Choroid plexus epithelial cell (primary cell): Measurements from ENCODE around the gene PDIA3.
A peak's percentile ranks its signal among the peaks of the same experiment; 100 is the strongest.

ENCODE experiments used
- DNase-seq: peaks from one replicate; pipeline ENCODE4 v3.0.0-alpha.2; 2010; ENCODE audit warnings: low read depth
- H3K4me3 ChIP-seq: 2 replicates; pipeline ENCODE4 v1.5.1; 2011; ENCODE audit warnings: low read depth, mild to moderate bottlenecking, control low read depth, low read length, moderate library complexity
- TF ChIP-seq, protein P1 (sequence below): conservative IDR thresholded peaks from 2 replicates; pipeline ENCODE4 v1.5.1; 2011; ENCODE audit warnings: low read depth, mild to moderate bottlenecking, control low read depth, inconsistent platforms, low read length, moderate library complexity

Gene PDIA3

GRCh38 chr15:43748376-43748775 is 2.1 kb downstream of the PDIA3 start:
- no peak overlapping the region for H3K4me3 ChIP-seq
- TF ChIP-seq, protein P1, sequence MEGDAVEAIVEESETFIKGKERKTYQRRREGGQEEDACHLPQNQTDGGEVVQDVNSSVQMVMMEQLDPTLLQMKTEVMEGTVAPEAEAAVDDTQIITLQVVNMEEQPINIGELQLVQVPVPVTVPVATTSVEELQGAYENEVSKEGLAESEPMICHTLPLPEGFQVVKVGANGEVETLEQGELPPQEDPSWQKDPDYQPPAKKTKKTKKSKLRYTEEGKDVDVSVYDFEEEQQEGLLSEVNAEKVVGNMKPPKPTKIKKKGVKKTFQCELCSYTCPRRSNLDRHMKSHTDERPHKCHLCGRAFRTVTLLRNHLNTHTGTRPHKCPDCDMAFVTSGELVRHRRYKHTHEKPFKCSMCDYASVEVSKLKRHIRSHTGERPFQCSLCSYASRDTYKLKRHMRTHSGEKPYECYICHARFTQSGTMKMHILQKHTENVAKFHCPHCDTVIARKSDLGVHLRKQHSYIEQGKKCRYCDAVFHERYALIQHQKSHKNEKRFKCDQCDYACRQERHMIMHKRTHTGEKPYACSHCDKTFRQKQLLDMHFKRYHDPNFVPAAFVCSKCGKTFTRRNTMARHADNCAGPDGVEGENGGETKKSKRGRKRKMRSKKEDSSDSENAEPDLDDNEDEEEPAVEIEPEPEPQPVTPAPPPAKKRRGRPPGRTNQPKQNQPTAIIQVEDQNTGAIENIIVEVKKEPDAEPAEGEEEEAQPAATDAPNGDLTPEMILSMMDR, result no peak
- peak; percentile 34 for DNase-seq

DNA sequence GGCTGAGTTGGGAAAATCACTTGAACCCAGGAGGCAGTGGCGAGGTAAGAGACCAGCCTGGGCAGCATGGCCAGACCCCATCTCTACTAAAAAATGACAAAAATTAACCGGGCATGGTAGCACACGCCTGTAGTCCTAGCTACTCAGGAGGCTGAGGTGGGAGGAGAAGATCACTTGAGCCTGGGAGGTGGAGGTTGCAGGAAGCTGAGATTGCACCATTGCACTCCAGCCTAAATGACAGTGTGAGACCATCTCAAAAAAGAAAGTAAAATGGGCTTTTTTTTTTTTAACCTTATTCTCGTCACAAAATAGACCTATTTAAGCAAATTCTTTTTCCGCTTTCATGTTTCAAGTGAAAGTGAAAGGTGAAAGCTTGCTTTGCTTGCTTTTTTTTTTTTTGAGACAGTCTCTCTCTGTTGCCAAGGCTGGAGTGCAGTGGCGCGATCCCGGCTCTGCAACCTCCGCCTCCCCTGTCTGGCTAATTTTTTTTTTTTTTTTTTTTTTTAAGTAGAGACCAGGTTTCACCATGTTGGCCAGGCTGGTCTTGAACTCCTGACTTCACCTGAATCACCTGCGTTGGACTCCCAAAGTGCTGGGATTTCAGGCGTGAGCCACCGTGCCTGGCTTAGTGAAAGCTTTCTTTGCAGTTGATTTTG is 3.6 kb downstream of the PDIA3 start:
- DNase-seq, result peak; percentile 22
- TF ChIP-seq, protein P1, result no peak
- no peak overlapping the region for H3K4me3 ChIP-seq

DNA sequence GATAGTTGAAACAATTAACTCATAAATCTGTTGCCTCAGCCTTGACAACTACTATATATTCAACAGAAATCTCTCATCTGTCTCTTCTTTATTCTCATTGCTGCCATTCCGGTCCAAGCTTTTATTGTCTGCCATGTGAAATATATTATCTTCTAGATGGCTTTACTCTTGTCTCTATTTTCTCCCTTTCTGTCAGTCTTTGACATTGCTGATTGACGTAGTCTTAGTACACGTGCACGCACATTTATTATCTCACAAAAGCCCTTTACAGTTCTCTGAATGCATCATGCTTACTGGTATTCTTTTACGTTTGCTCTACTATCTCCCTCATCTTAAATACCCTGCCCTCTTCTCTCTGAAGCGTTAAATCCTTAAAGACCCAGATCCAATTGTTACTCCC is 5.6 kb downstream of the PDIA3 start:
- TF ChIP-seq, protein P1, result no peak
- H3K4me3 ChIP-seq, result no peak overlapping the region
- no peak for DNase-seq

DNA sequence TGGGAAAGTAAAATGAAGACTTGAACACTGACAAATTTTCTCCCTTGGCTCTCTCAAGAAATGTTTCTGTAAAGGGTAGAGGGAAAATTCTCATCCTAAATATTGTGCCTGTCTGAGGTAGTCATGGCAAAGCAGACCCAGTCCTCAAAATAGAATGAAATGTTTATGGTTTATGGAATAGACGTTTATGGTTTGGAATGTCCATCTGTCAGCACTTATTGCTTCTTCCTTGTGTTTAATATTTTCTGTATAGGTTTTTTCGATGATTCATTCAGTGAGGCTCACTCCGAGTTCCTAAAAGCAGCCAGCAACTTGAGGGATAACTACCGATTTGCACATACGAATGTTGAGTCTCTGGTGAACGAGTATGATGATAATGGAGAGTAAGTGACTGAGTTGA is 16.6 kb downstream of the PDIA3 start:
- H3K4me3 ChIP-seq, result no peak overlapping the region
- TF ChIP-seq, protein P1, result no peak
- peak; percentile 79 for DNase-seq

GRCh38 chr15:43763819-43764446 is 17.7 kb downstream of the PDIA3 start:
- TF ChIP-seq, protein P1, result no peak
- peak; percentile 21 for DNase-seq
- H3K4me3 ChIP-seq, result no peak overlapping the region

DNA sequence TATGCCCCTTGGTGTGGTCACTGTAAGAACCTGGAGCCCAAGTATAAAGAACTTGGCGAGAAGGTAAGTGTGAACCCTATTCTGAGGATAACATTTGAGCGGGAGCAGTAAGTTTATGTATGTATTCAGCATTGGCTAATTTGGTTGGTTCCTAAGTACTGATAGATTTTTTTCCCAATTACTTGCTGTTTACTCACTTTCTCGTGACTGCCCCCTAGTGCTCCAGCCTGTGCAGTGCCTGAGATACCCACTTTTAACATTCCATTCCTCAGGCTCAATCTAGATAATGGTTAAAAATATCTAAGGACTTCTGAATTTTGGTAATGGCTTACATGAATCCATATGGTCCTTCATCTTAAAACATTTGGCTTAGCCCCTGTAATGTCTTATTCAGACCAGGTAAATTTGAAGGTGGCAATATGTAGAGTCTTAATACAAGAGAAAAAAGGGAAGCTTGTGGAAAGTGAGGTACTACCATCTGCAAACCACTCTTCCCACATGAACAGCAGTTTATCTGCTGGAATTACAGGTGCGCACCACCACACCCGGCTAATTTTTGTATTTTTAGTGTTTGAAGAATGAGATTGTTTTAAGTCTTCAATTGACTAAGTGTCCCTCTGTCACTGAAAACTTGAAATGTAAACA is 23.5 kb downstream of the PDIA3 start:
- peak; percentile 82 for DNase-seq
- TF ChIP-seq, protein P1, result peak; percentile 94
- H3K4me3 ChIP-seq, result no peak overlapping the region
